Esophagus muscularis mucosa (tissue), 4 donors: ENCODE results near the gene MS4A10. TPM values are rescaled to one million over a fixed set of nuclear protein-coding genes. Genes with fewer than 3 reads are reported as not detected.

ENCODE experiments used
- DNase-seq: peaks from one replicate; pipeline ENCODE4 v3.0.0-alpha.2; 2017; ENCODE audit errors: extremely low spot score
- H3K27ac ChIP-seq, 4 donors: fragments of 200-600 bp; sonication (generic); replicated peaks in 1 of 4; 1 replicate in 3 of 4; 2 replicates in 1 of 4; pipeline ENCODE4 v1.5.1; 2016 to 2019; ENCODE audit warnings: mild to moderate bottlenecking in 1 of 4
- H3K27me3 ChIP-seq, 4 donors: fragments of 200-600 bp; sonication (generic); one replicate each; pipeline versions ENCODE4 v1.5.1 to v1.6.0; 2016 to 2019
- H3K36me3 ChIP-seq, 4 donors: fragments of 200-600 bp; sonication (generic); one replicate each; pipeline ENCODE4 v1.5.1; 2016 to 2019
- H3K4me1 ChIP-seq, 4 donors: fragments of 200-600 bp; sonication (generic); one replicate each; pipeline ENCODE4 v1.5.1; 2016 to 2019
- H3K4me3 ChIP-seq, 4 donors: fragments of 200-600 bp; sonication (generic); 1 replicate in 2 of 4; 2 replicates in 2 of 4; pipeline ENCODE4 v1.5.1; 2016 to 2019; ENCODE audit warnings: mild to moderate bottlenecking in 4 of 4, moderate library complexity in 1 of 4
- H3K9me3 ChIP-seq, 4 donors: fragments of 200-600 bp; sonication (generic); 1 replicate in 3 of 4; 2 replicates in 1 of 4; pipeline ENCODE4 v1.5.1; 2016 to 2019
- CTCF ChIP-seq, 3 experiments: fragments of 200-600 bp in 2 of 3; fragments of 450-650 bp in 1 of 3; sonication (generic) in 2 of 3; IDR thresholded peaks; one replicate each; pipeline ENCODE4 v1.5.1; 2017 to 2019; ENCODE audit warnings: antibody characterized with exemption in 3 of 3, mild to moderate bottlenecking in 2 of 3, moderate library complexity in 1 of 3
- EP300 ChIP-seq: sonication (generic); formaldehyde crosslinking; IDR thresholded peaks from one replicate; pipeline ENCODE4 v1.6.1; 2017; ENCODE audit warnings: antibody characterized with exemption
- POLR2A ChIP-seq: fragments of 450-650 bp; IDR thresholded peaks from one replicate; pipeline ENCODE4 v1.6.1; 2017; ENCODE audit warnings: antibody characterized with exemption, moderate library complexity, mild to moderate bottlenecking, low read depth
- POLR2AphosphoS5 ChIP-seq, 2 donors: sonication (generic); formaldehyde crosslinking; IDR thresholded peaks; one replicate each; pipeline ENCODE4 v1.6.1; 2017; ENCODE audit warnings: antibody characterized with exemption in 2 of 2
- WGBS: methylation state at CpG from one replicate; pipeline ENCODE4 v1.1.5; 2018; 5-methylcytosine and 5-hydroxymethylcytosine counted together
- intact Hi-C: fragments of 100-400 bp; cut with DNase I; formaldehyde crosslinking; loops from one replicate; pipeline ENCODE4 v1.15.1; 2023
- total RNA-seq, 4 donors: library from RNA; depleted of rRNA; stranded (reverse); fragments of >200 nt; gene quantifications; one replicate each; pipeline versions ENCODE4 v1.1.0 to v1.2.1, GENCODE V29; 2016

MS4A10 gene
- total RNA-seq, 4 donors from 2014 or later, result not detected

- H3K27me3 ChIP-seq, result peaks cover 0 to 47% (median 2%) of the 10 kb centered on the region in 4 donors
- no peaks in the 10 kb centered on the region for H3K9me3 ChIP-seq
- TF ChIP-seq CTCF (IDR thresholded peaks at IDR 0.05) (no peak), EP300 (no peak), POLR2AphosphoS5 (IDR thresholded peaks at IDR 0.05) (no peak), POLR2A (no peak)
- no peak for DNase-seq
- no peaks in the 10 kb centered on the region for H3K36me3 ChIP-seq
- no peak overlapping the region for H3K27ac ChIP-seq
- peaks cover 0 to 4% (median under 1%) of the 10 kb centered on the region in 4 donors for H3K4me1 ChIP-seq
- 78% methylated on average over 9 of the region's 11 CpGs for WGBS
- intact Hi-C loops, result no loop called here
- H3K4me3 ChIP-seq, result no peak overlapping the region
Measured at GRCh38 chr11:60769811-60770210, 15.3 kb upstream of the MS4A10 start.

- intact Hi-C loops, result no loop called here
- TF ChIP-seq POLR2AphosphoS5 (IDR thresholded peaks at IDR 0.05), result no peak
- no peak for TF ChIP-seq CTCF (IDR thresholded peaks at IDR 0.05)
- TF ChIP-seq EP300, result no peak
- no peak for TF ChIP-seq POLR2A
- no peak for DNase-seq
Measured at GRCh38 chr11:60771146-60771545, 14.0 kb upstream of the MS4A10 start.

GRCh38 chr11:60771879-60772525 lies 13.1 kb upstream of the MS4A10 start:
- no peak overlapping the region for H3K27ac ChIP-seq
- no peak overlapping the region for H3K4me3 ChIP-seq
- H3K36me3 ChIP-seq, result no peaks in the 10 kb centered on the region
- H3K4me1 ChIP-seq, result peaks cover 9 to 19% (median 15%) of the 10 kb centered on the region in 4 donors
- intact Hi-C loops, result no loop called here
- H3K9me3 ChIP-seq, result no peaks in the 10 kb centered on the region
- TF ChIP-seq EP300 (no peak), POLR2A (no peak), CTCF (IDR thresholded peaks at IDR 0.05) (no peak), POLR2AphosphoS5 (IDR thresholded peaks at IDR 0.05) (no peak)
- DNase-seq, result no peak
- H3K27me3 ChIP-seq, result peaks cover 0 to 25% (median 2%) of the 10 kb centered on the region in 4 donors
- 77% methylated on average over 16 of the region's 16 CpGs for WGBS

More at GRCh38 chr11:60771146-60771545, 14.0 kb upstream of the MS4A10 start:
- H3K4me1 ChIP-seq, result peaks cover 8 to 17% (median 13%) of the 10 kb centered on the region in 4 donors
- H3K9me3 ChIP-seq, result no peaks in the 10 kb centered on the region
- H3K27me3 ChIP-seq, result peaks cover 0 to 33% (median 2%) of the 10 kb centered on the region in 4 donors
- H3K27ac ChIP-seq, result no peak overlapping the region
- no peak overlapping the region for H3K4me3 ChIP-seq
- 69% methylated on average over 3 of the region's 4 CpGs for WGBS
- H3K36me3 ChIP-seq, result no peaks in the 10 kb centered on the region

GRCh38 chr11:60772666-60773065 lies 12.5 kb upstream of the MS4A10 start:
- WGBS, result 87% methylated on average over 8 of the region's 8 CpGs
- no peak for DNase-seq

More at GRCh38 chr11:60772666-60773065, 12.5 kb upstream of the MS4A10 start:
- TF ChIP-seq POLR2A (no peak), POLR2AphosphoS5 (IDR thresholded peaks at IDR 0.05) (no peak), CTCF (IDR thresholded peaks at IDR 0.05) (no peak), EP300 (no peak)
- Histone ChIP-seq H3K27me3 (peaks cover 0 to 18% (median 0%) of the 10 kb centered on the region in 4 donors), H3K27ac (no peak overlapping the region), H3K36me3 (no peaks in the 10 kb centered on the region), H3K9me3 (no peaks in the 10 kb centered on the region), H3K4me1 (peaks cover 13 to 19% (median 15%) of the 10 kb centered on the region in 4 donors), H3K4me3 (no peak overlapping the region)
- intact Hi-C loops, result no loop called here
